Measurements from ENCODE around the gene RBM8A. TPM values are rescaled to one million over a fixed set of nuclear protein-coding genes. Genes with fewer than 3 reads are reported as not detected.

RBM8A gene
- total RNA-seq, 4 donors from 2014 or later, result 75.7 to 135 (median 117) TPM

GRCh38 chr1:145886390-145886789 is 40.9 kb downstream of the RBM8A start:
- Histone ChIP-seq H3K27ac (peak overlapping the region in 2 of 4 donors; percentile 32 to 38), H3K4me1 (peaks cover 2 to 23% (median 6%) of the 10 kb centered on the region in 3 donors), H3K36me3 (no peaks in the 10 kb centered on the region), H3K4me3 (peak overlapping the region; percentile 51 to 67), H3K27me3 (no peaks in the 10 kb centered on the region), H3K9me3 (no peaks in the 10 kb centered on the region)
- peak; percentile 46 for ATAC-seq
- TF ChIP-seq POLR2AphosphoS5 (IDR thresholded peaks at IDR 0.05) (no peak), POLR2A (IDR thresholded peaks at IDR 0.05) (no peak), CTCF (IDR thresholded peaks at IDR 0.05) (no peak), EP300 (IDR thresholded peaks at IDR 0.05) (no peak)
- WGBS, 2 donors (ENCODE audit: low coverage in 1 of 2), result 36 to 40% methylated on average over 10 to 11 of the region's 11 CpGs

DNA sequence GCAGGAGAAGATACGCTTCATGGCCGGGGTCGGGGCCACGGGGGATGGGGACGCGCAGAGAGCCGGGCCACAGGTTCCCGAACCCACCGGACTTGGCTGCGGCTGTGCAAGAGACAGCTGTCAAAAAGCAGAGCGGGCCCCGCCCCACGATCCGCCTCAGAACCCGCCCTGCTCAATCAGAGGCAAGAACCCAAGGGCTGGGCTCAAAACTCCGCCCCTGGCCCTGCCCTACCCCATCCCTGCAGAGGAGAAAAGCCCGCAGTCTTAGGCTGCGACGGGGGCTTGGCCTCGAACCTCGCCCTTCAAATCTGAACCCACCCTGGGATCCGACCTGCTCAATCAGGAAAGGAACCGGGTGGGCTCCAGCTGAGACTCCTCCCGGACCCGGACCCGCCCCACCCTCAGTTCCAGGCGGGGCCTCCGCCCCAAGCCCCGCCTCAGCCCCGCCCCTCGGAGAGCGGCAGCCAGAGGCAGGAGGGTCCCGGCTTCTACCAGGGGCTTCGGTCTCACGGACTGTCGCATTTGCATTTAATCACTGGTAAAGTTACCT is 41.5 kb downstream of the RBM8A start, which contains the start of gene ANKRD35:
ANKRD35 (minus strand) TSS at position 129 of the 550 bp plus-strand sequence; CDS start at position 21, 108 bp downstream.
- peak; percentile 94 for ATAC-seq
- Histone ChIP-seq H3K27me3 (no peaks in the 10 kb centered on the region), H3K27ac (peak within 1 kb of the TSS in 2 of 4 donors; percentile 32 to 38), H3K9me3 (no peaks in the 10 kb centered on the region), H3K36me3 (no peaks in the 10 kb centered on the region), H3K4me1 (peaks cover 0 to 17% (median 3%) of the 10 kb centered on the region in 3 donors), H3K4me3 (peak within 1 kb of the TSS; percentile 51 to 67)
- WGBS, 2 donors (ENCODE audit: low coverage in 1 of 2), result no CpG with 5 or more reads among the region's 36 CpGs
- TF ChIP-seq POLR2AphosphoS5 (IDR thresholded peaks at IDR 0.05) (no peak), EP300 (IDR thresholded peaks at IDR 0.05) (no peak), POLR2A (IDR thresholded peaks at IDR 0.05) (no peak), CTCF (IDR thresholded peaks at IDR 0.05) (no peak)

GRCh38 chr1:145884675-145885074 is 42.6 kb downstream of the RBM8A start:
- no peak overlapping the region for H3K4me3 ChIP-seq
- TF ChIP-seq EP300 (IDR thresholded peaks at IDR 0.05) (no peak), POLR2A (IDR thresholded peaks at IDR 0.05) (no peak), POLR2AphosphoS5 (IDR thresholded peaks at IDR 0.05) (no peak), CTCF (IDR thresholded peaks at IDR 0.05) (no peak)
- WGBS, 2 donors (ENCODE audit: low coverage in 1 of 2), result no CpG with 5 or more reads among the region's 1 CpG

DNA sequence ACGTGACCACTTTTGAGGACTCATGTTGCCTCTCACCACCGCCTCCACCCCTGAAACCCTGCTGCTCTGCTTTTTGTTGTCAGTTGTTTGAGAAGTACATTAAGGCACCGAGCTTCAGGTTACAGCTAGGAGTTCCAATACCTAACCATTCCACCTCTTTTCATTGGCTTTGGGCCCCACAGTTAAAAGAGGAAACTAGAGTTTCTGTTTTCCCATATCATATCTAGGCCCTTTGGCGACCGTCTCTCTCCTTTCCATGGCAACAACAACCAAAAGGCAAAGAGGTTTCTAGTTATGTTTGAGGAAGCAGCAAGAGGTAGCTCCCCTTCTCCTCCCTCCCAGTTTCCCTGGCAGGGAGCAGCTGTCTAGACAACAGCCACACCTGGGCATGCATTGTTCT is 47.5 kb downstream of the RBM8A start:
- Histone ChIP-seq H3K36me3 (no peaks in the 10 kb centered on the region), H3K9me3 (no peaks in the 10 kb centered on the region), H3K4me1 (peaks cover 0 to under 1% (median 0%) of the 10 kb centered on the region in 3 donors), H3K4me3 (no peak overlapping the region), H3K27ac (no peak overlapping the region), H3K27me3 (no peaks in the 10 kb centered on the region)
- no peak for TF ChIP-seq EP300 (IDR thresholded peaks at IDR 0.05)
- no peak for TF ChIP-seq CTCF (IDR thresholded peaks at IDR 0.05)
- no peak for TF ChIP-seq POLR2A (IDR thresholded peaks at IDR 0.05)
- no peak for TF ChIP-seq POLR2AphosphoS5 (IDR thresholded peaks at IDR 0.05)
- no peak for ATAC-seq
- WGBS, 2 donors (ENCODE audit: low coverage in 1 of 2), result 59 to 70% methylated on average over 4 to 5 of the region's 5 CpGs

More at GRCh38 chr1:145884675-145885074, 42.6 kb downstream of the RBM8A start:
- H3K36me3 ChIP-seq, result no peaks in the 10 kb centered on the region
- no peaks in the 10 kb centered on the region for H3K27me3 ChIP-seq
- ATAC-seq, result no peak
- H3K4me1 ChIP-seq, result peaks cover 0 to 17% (median 3%) of the 10 kb centered on the region in 3 donors
- no peaks in the 10 kb centered on the region for H3K9me3 ChIP-seq
- no peak overlapping the region for H3K27ac ChIP-seq

DNA sequence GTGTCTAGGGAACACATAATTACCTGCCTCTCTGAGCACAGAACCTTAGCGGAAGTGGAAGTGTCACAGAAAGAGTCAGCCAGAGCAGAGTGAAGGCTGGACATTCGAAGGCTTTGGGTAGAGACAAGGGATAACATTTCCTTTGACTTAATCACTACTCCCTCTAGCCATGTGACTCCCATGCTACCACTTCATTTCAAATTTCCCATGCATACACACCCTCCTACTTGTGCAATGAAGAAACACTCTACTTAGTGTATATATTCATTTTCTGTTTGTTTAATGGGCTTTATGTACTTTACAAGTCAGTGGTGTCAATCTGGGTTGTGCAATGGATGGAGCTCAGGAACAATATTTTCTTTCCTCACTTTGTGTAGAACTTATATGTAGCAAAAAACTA is 48.6 kb downstream of the RBM8A start:
- H3K27me3 ChIP-seq, result no peaks in the 10 kb centered on the region
- ATAC-seq, result no peak
- H3K4me1 ChIP-seq, result no peaks in the 10 kb centered on the region
- no peak overlapping the region for H3K4me3 ChIP-seq
- no peaks in the 10 kb centered on the region for H3K9me3 ChIP-seq
- 73 to 89% methylated on average over 2 of the region's 2 CpGs for WGBS, 2 donors (ENCODE audit: low coverage in 1 of 2)
- no peaks in the 10 kb centered on the region for H3K36me3 ChIP-seq
- no peak for TF ChIP-seq POLR2A (IDR thresholded peaks at IDR 0.05)
- TF ChIP-seq POLR2AphosphoS5 (IDR thresholded peaks at IDR 0.05), result no peak
- no peak for TF ChIP-seq CTCF (IDR thresholded peaks at IDR 0.05)
- TF ChIP-seq EP300 (IDR thresholded peaks at IDR 0.05), result no peak
- H3K27ac ChIP-seq, result no peak overlapping the region

Measured in gastroesophageal sphincter (tissue), 4 donors.